ENCODE measurements around the gene ACOT2. TPM values are rescaled to one million over a fixed set of nuclear protein-coding genes. Genes with fewer than 3 reads are reported as not detected.

The ACOT2 gene
- total RNA-seq, 4 donors from 2014 or later = 40.3 to 266 (median 88.0) TPM

DNA sequence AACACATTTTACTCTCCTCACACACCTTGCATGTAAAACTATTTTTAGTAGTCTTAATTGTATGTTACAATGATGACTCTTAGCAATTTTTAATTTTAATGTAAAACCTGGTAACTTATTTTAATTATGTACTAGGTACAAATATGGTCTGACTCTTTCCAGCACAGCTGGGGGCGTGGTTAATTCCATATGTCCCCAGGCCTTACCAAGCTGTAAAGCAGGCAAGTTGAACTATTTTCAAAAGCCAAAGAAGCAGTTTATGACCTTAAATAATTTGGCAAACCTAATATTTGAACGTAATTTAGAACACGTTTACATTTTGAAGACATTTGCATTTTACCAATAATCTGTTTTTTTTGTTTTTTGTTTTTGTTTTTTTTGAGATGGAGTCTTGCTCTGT, 34.0 kb downstream of the ACOT2 start:
- TF ChIP-seq, protein P1, sequence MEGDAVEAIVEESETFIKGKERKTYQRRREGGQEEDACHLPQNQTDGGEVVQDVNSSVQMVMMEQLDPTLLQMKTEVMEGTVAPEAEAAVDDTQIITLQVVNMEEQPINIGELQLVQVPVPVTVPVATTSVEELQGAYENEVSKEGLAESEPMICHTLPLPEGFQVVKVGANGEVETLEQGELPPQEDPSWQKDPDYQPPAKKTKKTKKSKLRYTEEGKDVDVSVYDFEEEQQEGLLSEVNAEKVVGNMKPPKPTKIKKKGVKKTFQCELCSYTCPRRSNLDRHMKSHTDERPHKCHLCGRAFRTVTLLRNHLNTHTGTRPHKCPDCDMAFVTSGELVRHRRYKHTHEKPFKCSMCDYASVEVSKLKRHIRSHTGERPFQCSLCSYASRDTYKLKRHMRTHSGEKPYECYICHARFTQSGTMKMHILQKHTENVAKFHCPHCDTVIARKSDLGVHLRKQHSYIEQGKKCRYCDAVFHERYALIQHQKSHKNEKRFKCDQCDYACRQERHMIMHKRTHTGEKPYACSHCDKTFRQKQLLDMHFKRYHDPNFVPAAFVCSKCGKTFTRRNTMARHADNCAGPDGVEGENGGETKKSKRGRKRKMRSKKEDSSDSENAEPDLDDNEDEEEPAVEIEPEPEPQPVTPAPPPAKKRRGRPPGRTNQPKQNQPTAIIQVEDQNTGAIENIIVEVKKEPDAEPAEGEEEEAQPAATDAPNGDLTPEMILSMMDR (IDR thresholded peaks at IDR 0.05; ENCODE audit: low read depth) = no peak

DNA sequence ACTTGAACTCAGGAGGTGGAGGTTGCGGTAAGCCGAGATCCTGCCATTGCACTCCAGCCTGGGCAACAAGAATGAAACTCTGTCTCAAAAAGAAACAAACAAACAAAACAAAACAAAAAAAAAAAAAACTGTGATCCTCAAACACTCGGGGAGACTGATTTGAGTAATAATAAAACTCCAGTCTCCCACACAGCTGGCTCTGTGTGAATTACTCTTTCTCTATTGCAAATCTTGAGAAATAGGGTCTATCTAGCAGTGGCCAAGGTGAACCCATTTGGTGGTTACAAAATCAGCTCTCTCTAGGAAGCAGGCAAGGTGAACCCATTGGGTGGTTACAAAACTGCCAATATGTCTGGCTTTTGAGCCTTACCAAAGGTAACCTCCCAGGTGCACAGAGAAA, 37.3 kb downstream of the ACOT2 start:
- TF ChIP-seq, protein P1 (IDR thresholded peaks at IDR 0.05; ENCODE audit: low read depth) = no peak

DNA sequence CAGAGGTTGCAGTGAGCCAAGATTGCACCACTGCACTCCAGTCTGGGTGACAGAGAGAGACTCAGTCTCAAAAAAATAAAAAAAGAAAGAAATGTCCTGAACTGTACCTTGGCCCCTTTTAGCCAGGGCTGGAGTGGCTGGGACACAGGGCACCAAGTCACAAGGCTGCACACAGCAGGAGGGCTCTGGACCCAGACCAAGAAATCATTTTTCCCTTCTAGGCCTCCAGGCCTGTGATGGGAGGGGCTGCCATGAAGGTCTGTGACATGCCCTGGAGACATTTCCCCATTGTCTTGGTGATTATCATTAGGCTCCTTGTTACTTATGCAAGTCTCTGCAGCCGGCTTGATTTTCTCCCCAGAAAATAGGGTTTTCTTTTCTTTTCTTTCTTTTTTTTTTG, 38.2 kb downstream of the ACOT2 start:
- TF ChIP-seq, protein P1 (IDR thresholded peaks at IDR 0.05; ENCODE audit: low read depth) = no peak

DNA sequence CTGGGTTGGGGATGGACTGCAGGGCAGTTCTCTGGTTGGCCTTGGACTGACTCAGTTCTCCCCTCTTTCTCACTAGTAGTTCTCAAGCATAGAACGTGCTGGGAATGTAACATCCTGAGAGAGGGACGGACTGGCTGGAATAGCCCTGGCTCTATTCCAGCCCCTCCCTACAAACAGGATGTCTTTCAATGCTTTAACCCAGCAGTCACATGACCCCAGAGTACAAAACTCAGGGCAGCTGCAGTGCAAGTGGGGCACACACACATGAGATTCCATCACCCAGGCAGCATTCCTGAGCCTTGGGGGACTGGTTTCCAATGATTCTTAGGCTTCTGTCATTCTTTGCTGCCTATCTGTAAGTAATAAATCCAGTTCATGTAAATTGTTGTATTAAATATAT, 41.7 kb downstream of the ACOT2 start:
- TF ChIP-seq, protein P1 (IDR thresholded peaks at IDR 0.05; ENCODE audit: low read depth) = no peak

DNA sequence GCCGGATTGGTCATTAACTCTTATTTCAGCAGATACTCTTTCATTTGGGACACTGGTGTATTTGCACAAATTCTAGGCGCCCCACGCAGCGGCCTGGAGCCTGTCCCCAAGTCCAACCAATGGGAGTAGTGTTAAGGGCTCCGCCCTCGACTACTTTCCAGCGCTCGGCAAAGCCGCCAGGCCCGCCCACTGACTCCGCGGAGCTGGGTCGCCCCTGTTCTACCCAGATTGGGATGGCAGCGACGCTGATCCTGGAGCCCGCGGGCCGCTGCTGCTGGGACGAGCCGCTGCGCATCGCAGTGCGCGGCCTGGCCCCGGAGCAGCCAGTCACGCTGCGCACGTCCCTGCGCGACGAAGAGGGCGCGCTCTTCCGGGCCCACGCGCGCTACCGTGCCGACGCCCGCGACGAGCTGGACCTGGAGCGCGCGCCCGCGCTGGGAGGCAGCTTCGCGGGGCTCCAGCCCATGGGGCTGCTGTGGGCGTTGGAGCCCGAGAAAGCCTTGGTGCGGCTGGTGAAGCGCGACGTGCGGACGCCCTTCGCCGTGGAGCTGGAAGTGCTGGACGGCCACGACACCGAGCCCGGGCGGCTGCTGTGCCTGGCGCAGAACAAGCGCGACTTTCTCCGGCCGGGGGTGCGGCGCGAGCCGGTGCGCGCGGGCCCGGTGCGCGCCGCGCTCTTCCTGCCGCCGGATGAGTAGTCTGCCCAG, 43.5 kb downstream of the ACOT2 start, which contains the start of gene ACOT6:
Gene ACOT6 (plus strand): TSS at position 179 of the 707 bp plus-strand sequence. CDS start 55 bp downstream, at position 234.
- TF ChIP-seq, protein P1 (IDR thresholded peaks at IDR 0.05; ENCODE audit: low read depth) = no peak

DNA sequence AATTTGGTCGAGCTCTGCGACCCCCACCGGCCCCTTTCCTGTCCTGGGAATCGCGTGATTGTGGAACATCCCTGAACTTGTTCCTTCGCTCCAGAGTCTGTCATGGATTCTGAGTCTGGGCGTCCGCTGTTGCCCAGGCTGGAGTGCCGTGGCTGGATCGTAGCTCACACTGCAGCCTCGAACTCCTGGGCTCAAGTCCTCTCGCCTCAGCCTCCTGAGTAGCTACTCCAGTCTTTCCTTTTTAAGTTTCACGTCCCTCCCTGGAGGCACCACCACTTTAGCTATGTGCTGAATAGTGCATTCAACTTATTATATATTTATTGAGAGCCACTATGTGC, 44.0 kb downstream of the ACOT2 start:
- TF ChIP-seq, protein P1 (IDR thresholded peaks at IDR 0.05; ENCODE audit: low read depth) = no peak

DNA sequence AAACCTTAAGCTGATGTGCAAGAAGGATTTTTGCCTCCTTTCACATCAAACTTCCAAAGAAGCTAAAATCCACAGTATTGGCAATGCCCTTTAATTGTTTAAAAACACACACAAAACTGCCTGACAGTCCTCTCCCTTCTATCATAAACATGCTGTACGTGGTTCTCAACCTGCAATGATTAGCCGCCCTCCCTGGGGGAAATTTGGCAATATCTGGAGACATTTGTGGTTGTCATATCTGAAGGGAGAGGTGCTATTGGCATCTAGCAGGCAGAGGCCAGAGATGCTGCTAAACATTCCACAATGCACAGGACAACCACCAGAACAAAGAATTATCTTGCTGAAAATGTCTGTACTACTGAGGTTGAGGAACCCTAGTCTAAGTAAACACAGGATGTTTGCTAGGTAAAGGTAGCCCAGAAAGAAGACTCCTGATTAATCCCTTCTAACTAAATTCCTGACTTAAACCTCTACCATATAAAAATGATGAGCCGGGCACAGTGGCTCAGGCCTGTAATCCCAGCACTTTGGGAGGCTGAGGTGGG, 44.5 kb downstream of the ACOT2 start:
- TF ChIP-seq, protein P1 (IDR thresholded peaks at IDR 0.05; ENCODE audit: low read depth) = no peak
